Measurements from ENCODE around the gene NOTCH3.

Gene NOTCH3

DNA sequence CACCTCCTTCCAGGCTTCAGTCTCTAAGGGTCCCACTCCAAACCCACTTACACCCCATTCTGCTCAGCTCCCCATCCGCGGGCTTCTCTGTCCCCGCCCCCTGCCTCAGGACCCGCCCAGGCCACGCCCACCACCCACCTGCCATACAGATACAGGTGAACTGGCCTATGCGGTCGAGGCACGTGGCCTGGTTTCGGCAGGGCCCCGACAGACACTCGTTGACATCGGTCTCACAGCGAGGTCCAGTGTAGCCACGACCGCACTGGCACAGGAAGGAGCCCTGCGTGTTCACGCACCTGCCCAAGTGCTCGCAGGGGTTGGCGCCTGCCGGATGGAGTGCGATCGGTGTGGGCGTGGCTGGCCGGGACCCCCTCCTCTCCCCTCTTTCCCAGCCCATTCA lies 11.9 kb downstream of the NOTCH3 start:
- no peak for DNase-seq (ENCODE audit: low read depth, low spot score)
- TF ChIP-seq CTCF (IDR thresholded peaks at IDR 0.05; ENCODE audit: low read depth, low read length) = no peak
- in situ Hi-C loops (cut with HindIII; ENCODE audit: low sequenced_read_pairs) = no loop called here
- no peak overlapping the region for H3K4me3 ChIP-seq (ENCODE audit: low read depth, low read length)

- in situ Hi-C loops (cut with HindIII; ENCODE audit: low sequenced_read_pairs) = no loop called here
- TF ChIP-seq CTCF (IDR thresholded peaks at IDR 0.05; ENCODE audit: low read depth, low read length) = no peak
- no peak for DNase-seq (ENCODE audit: low read depth, low spot score)
- no peak overlapping the region for H3K4me3 ChIP-seq (ENCODE audit: low read depth, low read length)
These were observed 13.5 kb downstream of the NOTCH3 start for GRCh38 chr19:15187026-15188007.

- in situ Hi-C loops (cut with HindIII; ENCODE audit: low sequenced_read_pairs) = no loop called here
- no peak for DNase-seq (ENCODE audit: low read depth, low spot score)
- no peak for TF ChIP-seq CTCF (IDR thresholded peaks at IDR 0.05; ENCODE audit: low read depth, low read length)
- H3K4me3 ChIP-seq (ENCODE audit: low read depth, low read length) = no peak overlapping the region
These were observed 15.6 kb downstream of the NOTCH3 start for GRCh38 chr19:15185188-15185587.

DNA sequence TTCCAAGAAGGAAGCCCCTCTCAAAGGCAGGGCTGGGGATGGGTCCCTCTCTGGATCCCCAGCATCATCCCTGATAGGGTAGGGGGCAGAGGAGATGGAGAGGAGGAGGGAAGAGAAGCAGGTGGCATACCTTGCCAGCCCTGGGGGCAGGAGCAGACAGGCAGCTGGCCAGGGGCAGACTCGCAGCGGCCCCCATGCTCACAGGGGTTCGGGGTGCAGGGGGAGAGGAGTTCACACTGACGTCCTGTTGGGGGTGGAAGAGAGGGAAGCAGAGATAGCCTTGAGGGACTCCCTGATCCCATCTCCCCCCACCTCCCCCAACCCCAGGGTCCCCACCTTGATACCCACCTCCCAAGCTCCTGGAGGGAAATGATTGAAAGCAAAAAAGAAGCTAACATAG lies 16.0 kb downstream of the NOTCH3 start:
- in situ Hi-C loops (cut with HindIII; ENCODE audit: low sequenced_read_pairs) = no loop called here
- TF ChIP-seq CTCF (IDR thresholded peaks at IDR 0.05; ENCODE audit: low read depth, low read length) = no peak
- no peak overlapping the region for H3K4me3 ChIP-seq (ENCODE audit: low read depth, low read length)
- DNase-seq (ENCODE audit: low read depth, low spot score) = no peak

DNA sequence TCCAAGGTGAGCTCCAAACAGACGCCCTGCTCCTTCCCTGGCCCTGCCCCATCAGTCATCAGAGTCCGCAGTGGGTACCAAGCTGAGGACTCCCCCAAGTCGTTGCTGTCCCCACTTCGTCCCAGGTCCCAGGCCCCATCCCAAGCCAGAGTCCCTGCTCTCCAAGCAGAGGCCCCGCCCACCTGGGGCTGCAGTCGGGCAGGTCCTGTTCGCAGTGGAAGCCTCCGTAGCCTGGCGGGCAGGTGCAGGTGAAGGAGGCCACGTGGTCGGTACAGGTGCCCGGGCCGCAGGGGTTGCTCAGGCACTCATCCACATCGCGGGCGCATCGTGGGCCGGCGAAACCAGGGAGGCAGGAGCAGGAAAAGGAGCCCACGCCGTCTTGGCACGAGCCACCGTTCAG lies 19.4 kb downstream of the NOTCH3 start:
- in situ Hi-C loops (cut with HindIII; ENCODE audit: low sequenced_read_pairs) = no loop called here
- no peak overlapping the region for H3K4me3 ChIP-seq (ENCODE audit: low read depth, low read length)
- TF ChIP-seq CTCF (IDR thresholded peaks at IDR 0.05; ENCODE audit: low read depth, low read length) = no peak
- no peak for DNase-seq (ENCODE audit: low read depth, low spot score)

DNA sequence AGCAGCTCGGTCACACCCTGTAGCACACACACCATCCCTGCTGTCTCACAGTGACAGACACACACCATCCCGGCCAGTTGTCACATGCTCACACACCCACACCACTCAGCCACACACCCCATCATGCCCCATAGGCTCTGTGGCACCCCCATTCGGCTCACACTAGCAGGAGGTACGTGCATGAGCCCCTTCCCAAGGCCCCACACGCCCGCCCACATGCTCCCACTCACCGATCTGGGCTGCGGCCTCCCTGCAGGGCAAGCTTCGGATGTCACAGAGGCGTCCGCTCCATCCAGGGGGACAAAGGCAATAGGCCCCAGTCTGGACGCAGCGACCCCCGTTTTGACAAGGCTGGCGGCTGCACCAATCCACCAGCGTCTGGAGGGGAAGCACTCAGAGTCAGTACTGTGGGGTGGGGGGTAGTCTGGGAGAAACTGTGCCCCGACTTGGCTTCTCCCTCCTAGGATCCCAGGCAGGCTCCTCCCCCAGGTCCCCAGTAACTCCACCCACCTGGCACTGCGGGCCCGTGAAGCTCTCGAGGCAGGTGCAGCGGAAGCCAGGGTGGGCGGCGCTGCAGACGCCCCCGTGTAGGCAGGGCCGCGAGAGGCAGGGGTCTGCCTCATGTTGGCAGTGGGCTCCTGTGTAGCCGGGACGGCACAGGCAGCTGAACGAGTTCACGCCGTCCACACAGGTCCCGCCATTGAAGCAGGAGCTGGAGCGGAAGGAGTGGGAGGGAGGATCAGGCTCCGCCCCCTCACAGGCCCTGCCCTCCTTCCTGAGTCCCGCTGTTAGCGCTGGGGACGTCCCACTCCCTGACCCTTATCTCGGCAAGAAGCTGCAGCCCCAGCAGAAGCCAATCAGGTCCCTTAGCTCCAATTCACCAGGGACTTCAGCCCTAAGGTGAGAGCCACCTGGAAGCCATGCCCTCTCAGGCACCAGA lies 20.1 kb downstream of the NOTCH3 start:
- in situ Hi-C loops (cut with HindIII; ENCODE audit: low sequenced_read_pairs) = no loop called here
- no peak for TF ChIP-seq CTCF (IDR thresholded peaks at IDR 0.05; ENCODE audit: low read depth, low read length)
- H3K4me3 ChIP-seq (ENCODE audit: low read depth, low read length) = no peak overlapping the region

More for the DNA sequence above, 20.1 kb downstream of the NOTCH3 start:
- no peak for DNase-seq (ENCODE audit: low read depth, low spot score)
